Measurements from ENCODE around the gene RENBP.

Gene RENBP

DNA sequence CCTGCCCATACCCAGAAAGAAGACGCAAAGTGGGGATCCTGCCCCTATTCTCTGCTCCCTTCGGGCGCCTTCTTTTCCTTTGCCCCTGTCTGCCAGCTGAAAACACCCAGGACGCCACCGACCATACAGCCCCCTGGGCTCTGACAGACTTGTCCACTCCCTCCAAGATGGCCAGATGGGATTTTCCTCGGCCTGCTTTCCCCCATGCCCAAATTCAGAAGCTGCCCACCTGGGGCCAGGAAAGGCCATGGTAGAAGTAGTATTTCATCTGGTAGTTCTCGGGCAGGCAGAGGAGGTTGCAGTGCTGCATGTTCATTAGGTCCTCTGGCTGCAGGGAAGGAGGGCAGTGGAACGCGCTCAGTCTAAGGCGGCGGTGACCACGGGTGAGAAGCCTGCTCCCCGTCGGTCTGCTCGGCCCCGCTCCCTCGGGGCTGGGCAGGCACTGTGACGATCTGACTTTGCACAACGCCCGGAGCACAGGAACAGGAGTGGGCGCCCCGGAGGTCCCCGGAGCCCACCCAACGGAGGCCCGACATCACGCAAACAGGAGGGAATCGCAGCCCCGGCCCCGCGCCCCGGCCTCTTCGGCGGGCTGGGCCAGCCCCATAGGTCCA is 10.2 kb downstream of the RENBP start:
- in situ Hi-C loops (cut with HindIII; ENCODE audit: low sequenced_read_pairs) = no loop called here

DNA sequence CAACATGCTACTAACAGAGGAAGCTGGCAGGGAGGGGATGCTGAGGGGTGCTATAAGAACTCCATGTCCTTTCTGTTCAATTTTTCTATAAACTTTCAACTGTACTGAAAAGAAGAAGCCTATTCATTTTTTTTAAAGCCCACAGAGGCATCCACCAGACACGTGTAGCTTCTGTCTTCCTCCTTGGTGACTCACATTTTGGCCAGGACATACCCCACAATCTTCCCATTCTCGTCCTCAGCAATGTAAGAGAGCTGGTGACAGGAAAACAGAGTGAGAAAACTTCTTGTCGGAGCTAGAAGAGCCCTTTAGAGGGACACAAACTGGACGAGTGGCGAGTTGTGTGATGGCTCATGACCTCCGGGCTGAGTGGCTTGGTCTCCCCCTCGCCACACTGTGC is 10.7 kb downstream of the RENBP start:
- in situ Hi-C loops (cut with HindIII; ENCODE audit: low sequenced_read_pairs) = no loop called here

GRCh38 chrX:153932220-153932915 is 12.1 kb downstream of the RENBP start:
- in situ Hi-C loops (cut with HindIII; ENCODE audit: low sequenced_read_pairs) = no loop called here

GRCh38 chrX:153931748-153932147 is 12.7 kb downstream of the RENBP start:
- in situ Hi-C loops (cut with HindIII; ENCODE audit: low sequenced_read_pairs) = no loop called here

GRCh38 chrX:153931151-153931550 is 13.3 kb downstream of the RENBP start:
- in situ Hi-C loops (cut with HindIII; ENCODE audit: low sequenced_read_pairs) = no loop called here

DNA sequence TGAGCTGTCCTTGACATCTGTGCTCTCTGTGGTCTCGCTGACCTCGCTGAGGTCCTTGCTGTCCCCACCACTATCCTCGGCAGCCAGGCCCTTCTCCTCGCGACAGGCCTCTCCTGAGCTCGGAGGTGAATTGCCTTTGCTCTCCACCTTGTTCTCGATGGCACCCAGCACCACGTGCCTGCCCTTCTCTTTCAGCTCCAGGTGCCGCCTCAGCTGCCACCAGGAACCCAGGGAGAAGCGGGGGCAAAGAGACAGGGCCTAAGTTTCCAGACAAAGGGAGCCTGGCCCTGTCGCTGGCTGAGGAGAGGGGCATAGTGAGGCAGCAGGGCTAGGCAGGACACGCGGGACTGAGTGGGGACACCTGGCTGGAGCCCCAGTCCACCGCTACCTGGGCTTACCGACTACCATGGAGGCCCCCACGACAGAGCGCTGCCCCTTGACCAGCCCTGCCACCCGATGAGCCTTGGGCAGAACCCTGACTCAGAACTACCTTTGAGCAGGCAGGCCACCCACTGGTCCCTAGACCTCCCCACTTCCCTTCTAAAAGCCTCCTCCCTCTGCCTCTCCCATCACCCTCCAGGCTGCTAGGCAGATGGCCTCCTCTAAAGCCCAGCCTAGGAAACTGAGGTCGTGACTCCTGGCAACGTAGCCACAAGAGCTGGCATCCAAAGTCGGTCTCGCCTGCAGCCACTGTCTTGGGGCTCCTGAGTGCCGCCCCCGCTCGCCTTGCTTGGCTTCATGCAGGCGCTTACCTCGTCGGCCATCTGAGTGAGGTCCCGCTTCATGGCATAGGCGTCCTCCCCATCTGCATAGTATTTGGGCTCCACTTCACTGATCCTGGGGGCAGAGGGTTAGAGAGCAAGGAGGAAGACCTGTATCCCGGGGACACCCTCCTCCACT is 14.2 kb downstream of the RENBP start:
- in situ Hi-C loops (cut with HindIII; ENCODE audit: low sequenced_read_pairs) = no loop called here

GRCh38 chrX:153929576-153929975 is 14.9 kb downstream of the RENBP start:
- in situ Hi-C loops (cut with HindIII; ENCODE audit: low sequenced_read_pairs) = no loop called here

- in situ Hi-C loops (cut with HindIII; ENCODE audit: low sequenced_read_pairs) = no loop called here
Observed at GRCh38 chrX:153928846-153929245, 15.6 kb downstream of the RENBP start.

DNA sequence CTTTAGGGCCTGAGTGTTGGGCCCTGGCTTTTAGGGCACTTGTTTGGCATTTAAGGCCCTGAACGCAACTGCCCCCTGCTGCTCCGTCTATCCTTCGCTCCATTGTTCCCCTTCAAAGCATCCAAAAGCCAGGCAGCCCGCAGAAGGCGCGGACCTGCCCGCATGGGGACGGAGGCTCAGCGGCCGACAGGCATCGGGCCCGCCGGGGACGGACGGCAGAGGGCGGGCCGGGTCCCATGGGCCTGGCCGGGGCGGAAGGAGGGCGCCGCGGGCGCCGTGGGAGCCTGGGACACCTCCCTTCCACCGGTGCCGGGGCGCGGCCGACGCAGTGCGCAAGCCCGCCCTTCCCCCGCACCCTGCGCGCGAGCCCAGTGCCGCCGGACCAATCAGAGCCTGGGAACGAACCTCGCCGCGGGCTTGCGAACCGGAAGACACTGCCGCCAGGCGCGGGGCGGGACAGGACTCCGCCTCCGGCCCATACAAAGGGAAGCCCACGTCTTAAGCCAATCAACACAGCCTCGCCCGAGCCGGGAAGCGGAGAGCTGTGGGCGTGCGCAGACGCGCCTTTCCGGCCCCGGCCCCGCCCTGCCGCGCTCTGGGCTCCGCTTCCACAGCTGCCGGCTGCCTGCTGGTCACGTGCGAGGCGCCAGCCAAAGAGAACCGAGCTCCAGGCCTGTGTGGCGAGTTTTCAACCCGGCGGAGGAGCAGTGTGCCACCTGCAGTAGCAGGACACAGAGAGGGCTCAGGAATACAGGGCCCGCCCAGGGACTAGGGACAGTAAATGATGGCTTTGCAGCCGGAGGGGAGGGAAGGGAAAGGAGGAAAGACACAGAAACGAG is 16.3 kb downstream of the RENBP start:
- in situ Hi-C loops (cut with HindIII; ENCODE audit: low sequenced_read_pairs) = no loop called here

- in situ Hi-C loops (cut with HindIII; ENCODE audit: low sequenced_read_pairs) = no loop called here
Observed at GRCh38 chrX:153927672-153927921, 16.8 kb downstream of the RENBP start.

DNA sequence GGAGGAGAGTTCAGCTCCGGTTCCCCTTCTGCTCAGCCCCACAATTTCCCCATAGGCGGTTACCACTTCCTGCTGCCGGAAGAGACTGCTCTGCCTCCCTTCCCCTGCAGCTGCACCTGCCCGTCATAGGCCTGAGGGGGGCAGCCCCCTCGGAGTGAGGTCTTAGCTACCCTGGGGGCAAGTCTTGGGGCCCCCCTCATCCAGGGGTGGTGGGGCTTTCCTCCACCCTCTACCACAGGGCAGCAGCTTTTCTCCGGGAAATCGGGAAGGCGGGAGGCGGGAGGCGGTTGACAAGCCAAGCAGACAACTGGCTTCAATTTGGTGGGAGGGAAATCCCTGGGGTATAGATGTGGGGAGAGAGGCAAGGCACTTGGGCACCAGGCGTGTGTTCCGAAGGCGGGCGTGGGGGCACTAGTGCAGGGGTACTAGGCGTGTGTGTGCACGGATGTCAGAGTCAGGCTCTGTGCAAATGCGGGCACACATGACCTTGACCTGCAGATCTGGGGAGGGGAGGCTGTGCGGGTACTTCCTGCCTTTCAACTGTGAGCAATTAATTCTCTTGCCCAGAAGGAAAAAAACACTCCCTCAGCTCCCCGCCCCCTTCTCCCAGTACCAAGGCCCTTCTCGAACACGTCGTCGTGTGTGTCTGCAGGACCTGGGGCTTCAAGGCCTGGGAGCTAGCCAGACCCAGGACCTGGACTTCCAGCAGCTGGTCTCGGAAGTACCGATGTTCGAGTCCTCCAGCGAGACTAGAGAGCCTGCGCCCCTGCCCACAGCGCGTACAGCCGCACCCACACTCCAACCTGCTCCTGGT is 17.4 kb downstream of the RENBP start:
- in situ Hi-C loops (cut with HindIII; ENCODE audit: low sequenced_read_pairs) = no loop called here

- in situ Hi-C loops (cut with HindIII; ENCODE audit: low sequenced_read_pairs) = no loop called here
Observed at GRCh38 chrX:153926552-153926857, 17.9 kb downstream of the RENBP start.

GRCh38 chrX:153925739-153926551 is 18.5 kb downstream of the RENBP start, which contains the start of gene ARHGAP4:
ARHGAP4 (minus strand) TSS chrX:153926264; CDS start chrX:153926202, 62 bp downstream.
- in situ Hi-C loops (cut with HindIII; ENCODE audit: low sequenced_read_pairs) = no loop called here

DNA sequence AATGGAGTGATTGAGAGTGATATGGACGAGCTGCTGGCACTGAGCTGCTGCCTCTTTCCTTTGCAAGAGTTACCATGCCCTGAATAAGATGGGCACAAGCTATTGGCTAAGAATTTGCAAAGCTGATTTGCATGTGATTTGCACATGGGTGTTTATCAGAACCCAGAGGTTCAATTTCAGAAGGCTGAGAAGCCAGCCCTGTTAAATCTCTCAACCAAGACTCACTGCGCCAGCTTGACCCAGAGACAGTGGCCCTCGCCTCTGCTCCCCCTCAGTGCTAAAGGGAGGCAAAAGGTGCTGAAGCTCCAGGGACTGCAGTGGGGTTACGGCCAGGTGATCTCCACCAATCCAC is 19.1 kb downstream of the RENBP start:
- in situ Hi-C loops (cut with HindIII; ENCODE audit: low sequenced_read_pairs) = no loop called here

- in situ Hi-C loops (cut with HindIII; ENCODE audit: low sequenced_read_pairs) = no loop called here
Observed at GRCh38 chrX:153924149-153924861, 20.1 kb downstream of the RENBP start.

- in situ Hi-C loops (cut with HindIII; ENCODE audit: low sequenced_read_pairs) = no loop called here
Observed at GRCh38 chrX:153922932-153923857, 21.2 kb downstream of the RENBP start.

DNA sequence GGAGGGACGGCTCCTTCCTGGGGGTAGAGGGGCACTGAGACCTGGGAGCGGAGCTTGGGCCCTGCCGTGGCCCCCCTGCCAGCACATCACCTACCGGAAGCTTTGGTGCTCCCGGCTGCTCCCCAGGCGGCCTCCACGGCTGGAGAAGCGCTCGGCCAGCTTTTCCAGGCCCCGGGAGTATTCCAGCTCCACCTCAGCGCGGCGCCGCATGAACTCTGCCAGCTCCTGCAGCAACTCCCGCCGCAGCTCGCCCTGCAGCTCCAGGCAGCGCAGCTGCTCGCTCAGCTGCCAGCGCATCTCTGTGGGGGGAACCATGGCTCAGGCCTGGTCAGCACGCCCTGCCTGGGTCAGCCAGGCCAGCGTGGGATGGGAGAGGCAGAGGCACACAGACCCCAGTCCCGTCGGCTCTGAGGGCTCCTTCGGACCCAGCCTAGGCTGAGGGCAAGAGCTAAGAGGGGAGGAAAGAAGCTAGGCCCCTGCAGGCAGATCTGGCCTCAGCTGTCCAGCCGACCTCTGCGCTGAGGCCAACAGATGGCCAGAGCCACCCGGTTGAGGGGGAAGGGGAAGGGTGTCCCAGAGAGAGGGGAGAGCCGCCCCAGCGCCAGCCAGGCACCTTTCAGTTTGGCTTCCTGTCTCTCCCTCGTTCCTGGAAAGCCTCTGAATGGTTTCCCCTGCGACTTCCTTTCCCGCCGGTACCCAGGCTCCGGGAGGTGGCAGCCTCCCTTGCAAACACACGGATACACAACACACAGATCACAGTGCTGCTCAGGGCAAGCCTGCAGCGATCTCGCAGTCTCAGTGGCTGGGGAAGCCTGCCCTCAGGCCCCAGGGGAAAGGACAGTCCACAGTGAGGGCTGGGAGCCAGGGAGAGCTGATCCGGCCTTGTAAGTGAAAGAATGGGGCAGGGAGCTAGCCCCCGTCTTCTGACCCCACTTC is 22.7 kb downstream of the RENBP start:
- in situ Hi-C loops (cut with HindIII; ENCODE audit: low sequenced_read_pairs) = no loop called here
